ENCODE data around the gene ADCK2. TPM values are rescaled to one million over a fixed set of nuclear protein-coding genes. Genes with fewer than 3 reads are reported as not detected.

Gene ADCK2
- polyA plus RNA-seq, 3 donors: 8.7 to 28.7 (median 18.3) TPM

GRCh38 chr7:140678816-140679130 is 6.0 kb downstream of the ADCK2 start:
- no peaks in the 10 kb centered on the region for H3K9me3 Mint-ChIP-seq
- peaks cover 51 to 67% of the 10 kb centered on the region in 2 donors for H3K36me3 Mint-ChIP-seq
- no peak overlapping the region for H3K9ac ChIP-seq (ENCODE audit: insufficient read depth, low read length, poor library complexity, severe bottlenecking)
- no peak overlapping the region for H3K4me3 Mint-ChIP-seq
- WGBS (ENCODE audit: insufficient coverage): 94% methylated on average over 4 of the region's 7 CpGs
- H3K4me2 ChIP-seq (replicated peaks; ENCODE audit: extremely low read depth, low read length, poor library complexity, severe bottlenecking): no peak overlapping the region
- DNase-seq: no peak
- TF ChIP-seq CTCF (IDR thresholded peaks at IDR 0.05): no peak
- intact Hi-C loops (cut with micrococcal nuclease): no loop called here
- peaks cover 33% of the 10 kb centered on the region for H3K4me1 Mint-ChIP-seq
- no peaks in the 10 kb centered on the region for H3K9me3 ChIP-seq (replicated peaks in 1 of 2; ENCODE audit: control insufficient read depth in 1 of 2, insufficient read depth in 1 of 2, low read length in 2 of 2)
- H3K36me3 ChIP-seq (replicated peaks in 1 of 2; ENCODE audit: control insufficient read depth in 1 of 2, insufficient read depth in 2 of 2, low read length in 2 of 2): peaks cover 43 to 64% of the 10 kb centered on the region in 2 donors
- no peak overlapping the region for H3K27ac ChIP-seq (ENCODE audit: low read depth in 1 of 2, low read length in 2 of 2)
- H3K27ac Mint-ChIP-seq: no peak overlapping the region
- no peak overlapping the region for H2AFZ ChIP-seq (ENCODE audit: insufficient read depth, low read depth, low read length, poor library complexity, severe bottlenecking)
- peaks cover 0 to 4% (median under 1%) of the 10 kb centered on the region in 3 donors for H3K27me3 Mint-ChIP-seq (ENCODE audit: low read depth in 3 of 3)
- no peaks in the 10 kb centered on the region for H3K27me3 ChIP-seq (ENCODE audit: control insufficient read depth in 2 of 2, insufficient read depth in 2 of 2, low read length in 2 of 2)
- H3K4me1 ChIP-seq (ENCODE audit: control insufficient read depth in 1 of 2, insufficient read depth in 2 of 2, low read length in 2 of 2): peaks cover 30 to 31% of the 10 kb centered on the region in 2 donors
- no peak overlapping the region for H3K4me3 ChIP-seq (replicated peaks in 1 of 3; ENCODE audit: low read depth in 2 of 3, low read length in 3 of 3)
- no peaks in the 10 kb centered on the region for H4K20me1 ChIP-seq (ENCODE audit: insufficient read depth, low read length)
- peaks cover 7% of the 10 kb centered on the region for H3K79me2 ChIP-seq (ENCODE audit: insufficient read depth, low read length)

GRCh38 chr7:140679186-140679585 is 6.4 kb downstream of the ADCK2 start:
- Mint-ChIP-seq H3K36me3 (peaks cover 55 to 71% of the 10 kb centered on the region in 2 donors), H3K27ac (peak overlapping the region in 1 of 7 donors; percentile 50), H3K9me3 (no peaks in the 10 kb centered on the region), H3K4me1 (peaks cover 29% of the 10 kb centered on the region), H3K27me3 (ENCODE audit: low read depth in 3 of 3) (no peaks in the 10 kb centered on the region), H3K4me3 (no peak overlapping the region)
- peaks cover 3% of the 10 kb centered on the region for H3K79me2 ChIP-seq (ENCODE audit: insufficient read depth, low read length)
- DNase-seq: no peak
- H3K4me2 ChIP-seq (replicated peaks; ENCODE audit: extremely low read depth, low read length, poor library complexity, severe bottlenecking): no peak overlapping the region
- H3K9me3 ChIP-seq (replicated peaks in 1 of 2; ENCODE audit: control insufficient read depth in 1 of 2, insufficient read depth in 1 of 2, low read length in 2 of 2): no peaks in the 10 kb centered on the region
- peaks cover 26 to 27% of the 10 kb centered on the region in 2 donors for H3K4me1 ChIP-seq (ENCODE audit: control insufficient read depth in 1 of 2, insufficient read depth in 2 of 2, low read length in 2 of 2)
- TF ChIP-seq CTCF (IDR thresholded peaks at IDR 0.05): no peak
- no peak overlapping the region for H3K4me3 ChIP-seq (replicated peaks in 1 of 3; ENCODE audit: low read depth in 2 of 3, low read length in 3 of 3)
- H3K36me3 ChIP-seq (replicated peaks in 1 of 2; ENCODE audit: control insufficient read depth in 1 of 2, insufficient read depth in 2 of 2, low read length in 2 of 2): peaks cover 44 to 68% of the 10 kb centered on the region in 2 donors
- H3K9ac ChIP-seq (ENCODE audit: insufficient read depth, low read length, poor library complexity, severe bottlenecking): no peak overlapping the region
- intact Hi-C loops (cut with micrococcal nuclease): no loop called here
- H4K20me1 ChIP-seq (ENCODE audit: insufficient read depth, low read length): no peaks in the 10 kb centered on the region
- no peak overlapping the region for H3K27ac ChIP-seq (ENCODE audit: low read depth in 1 of 2, low read length in 2 of 2)
- H2AFZ ChIP-seq (ENCODE audit: insufficient read depth, low read depth, low read length, poor library complexity, severe bottlenecking): no peak overlapping the region
- 85% methylated on average over 4 of the region's 9 CpGs for WGBS (ENCODE audit: insufficient coverage)
- no peaks in the 10 kb centered on the region for H3K27me3 ChIP-seq (ENCODE audit: control insufficient read depth in 2 of 2, insufficient read depth in 2 of 2, low read length in 2 of 2)
